ENCODE results near the gene MYH11. TPM values are rescaled to one million over a fixed set of nuclear protein-coding genes. Genes with fewer than 3 reads are reported as not detected.

Gene MYH11
- total RNA-seq, 1 donor from 2014 or later = 0.07 TPM

GRCh38 chr16:15837761-15838160 lies 19.1 kb downstream of the MYH11 start:
- DNase-seq (ENCODE audit: low spot score) = no peak
- Histone ChIP-seq H3K4me3 (no peak overlapping the region), H2AFZ (replicated peaks) (no peak overlapping the region), H4K20me1 (ENCODE audit: low read depth) (no peaks in the 10 kb centered on the region), H3K79me2 (ENCODE audit: low read depth) (no peaks in the 10 kb centered on the region), H3K27me3 (no peaks in the 10 kb centered on the region), H3K9me3 (ENCODE audit: low read depth) (no peaks in the 10 kb centered on the region), H3K27ac (no peak overlapping the region), H3K4me2 (no peak overlapping the region), H3K9ac (no peak overlapping the region), H3F3A (ENCODE audit: low read depth) (no peaks in the 10 kb centered on the region), H3K36me3 (no peaks in the 10 kb centered on the region), H3K4me1 (no peaks in the 10 kb centered on the region)
- no peaks in the 10 kb centered on the region for H3K4me1 Mint-ChIP-seq
- no peaks in the 10 kb centered on the region for H3K9me3 Mint-ChIP-seq
- H3K36me3 Mint-ChIP-seq = no peaks in the 10 kb centered on the region
- no peak overlapping the region for H3K4me3 Mint-ChIP-seq
- H3K27ac Mint-ChIP-seq = no peak overlapping the region
- TF ChIP-seq CTCF (IDR thresholded peaks at IDR 0.05) = no peak
- TF ChIP-seq EZH2phosphoT487 (IDR thresholded peaks at IDR 0.05) = no peak
- TF ChIP-seq EZH2 (IDR thresholded peaks at IDR 0.05) = no peak
- peaks cover 7% of the 10 kb centered on the region for H3K27me3 Mint-ChIP-seq (ENCODE audit: insufficient read depth, low read depth)

- no peaks in the 10 kb centered on the region for H3K36me3 Mint-ChIP-seq
- no peak overlapping the region for H3K4me3 Mint-ChIP-seq
- no peaks in the 10 kb centered on the region for H3K4me1 ChIP-seq
- H3F3A ChIP-seq (ENCODE audit: low read depth) = no peaks in the 10 kb centered on the region
- H3K4me1 Mint-ChIP-seq = no peaks in the 10 kb centered on the region
- H2AFZ ChIP-seq (replicated peaks) = no peak overlapping the region
- H3K27ac Mint-ChIP-seq = no peak overlapping the region
- no peaks in the 10 kb centered on the region for H3K9me3 Mint-ChIP-seq
- no peak for DNase-seq (ENCODE audit: low spot score)
- no peaks in the 10 kb centered on the region for H3K9me3 ChIP-seq (ENCODE audit: low read depth)
- H3K79me2 ChIP-seq (ENCODE audit: low read depth) = no peaks in the 10 kb centered on the region
- H3K9ac ChIP-seq = no peak overlapping the region
- no peak overlapping the region for H3K4me3 ChIP-seq
- TF ChIP-seq CTCF (IDR thresholded peaks at IDR 0.05) = no peak
- TF ChIP-seq EZH2phosphoT487 (IDR thresholded peaks at IDR 0.05) = no peak
- TF ChIP-seq EZH2 (IDR thresholded peaks at IDR 0.05) = no peak
- no peak overlapping the region for H3K27ac ChIP-seq
- no peak overlapping the region for H3K4me2 ChIP-seq
- peaks cover 9% of the 10 kb centered on the region for H3K27me3 Mint-ChIP-seq (ENCODE audit: insufficient read depth, low read depth)
- no peaks in the 10 kb centered on the region for H4K20me1 ChIP-seq (ENCODE audit: low read depth)
- H3K36me3 ChIP-seq = no peaks in the 10 kb centered on the region
- no peaks in the 10 kb centered on the region for H3K27me3 ChIP-seq
These were observed 19.7 kb downstream of the MYH11 start for GRCh38 chr16:15836965-15837611.

GRCh38 chr16:15836074-15836473 lies 20.8 kb downstream of the MYH11 start:
- H3K4me3 ChIP-seq = no peak overlapping the region
- Mint-ChIP-seq H3K36me3 (no peaks in the 10 kb centered on the region), H3K27ac (no peak overlapping the region), H3K4me3 (no peak overlapping the region), H3K9me3 (no peaks in the 10 kb centered on the region), H3K4me1 (no peaks in the 10 kb centered on the region), H3K27me3 (ENCODE audit: insufficient read depth, low read depth) (peaks cover 11% of the 10 kb centered on the region)
- no peaks in the 10 kb centered on the region for H3K36me3 ChIP-seq
- no peak overlapping the region for H2AFZ ChIP-seq (replicated peaks)
- H3K27me3 ChIP-seq = no peaks in the 10 kb centered on the region
- TF ChIP-seq EZH2phosphoT487 (IDR thresholded peaks at IDR 0.05) (no peak), CTCF (IDR thresholded peaks at IDR 0.05) (no peak), EZH2 (IDR thresholded peaks at IDR 0.05) (no peak)
- DNase-seq (ENCODE audit: low spot score) = no peak
- no peaks in the 10 kb centered on the region for H3K4me1 ChIP-seq
- no peak overlapping the region for H3K27ac ChIP-seq
- no peaks in the 10 kb centered on the region for H3K79me2 ChIP-seq (ENCODE audit: low read depth)
- H3K4me2 ChIP-seq = no peak overlapping the region
- no peaks in the 10 kb centered on the region for H3K9me3 ChIP-seq (ENCODE audit: low read depth)
- H3K9ac ChIP-seq = no peak overlapping the region
- H4K20me1 ChIP-seq (ENCODE audit: low read depth) = no peaks in the 10 kb centered on the region
- no peaks in the 10 kb centered on the region for H3F3A ChIP-seq (ENCODE audit: low read depth)

Measured in neural progenitor cell (in vitro differentiated cells).